Colonic mucosa (tissue), 4 donors: ENCODE data around the gene NKIRAS2. TPM values are rescaled to one million over a fixed set of nuclear protein-coding genes. Genes with fewer than 3 reads are reported as not detected.

Experiments
- DNase-seq: peaks from one replicate; pipeline ENCODE4 v3.0.0-alpha.2; 2020
- H3K27ac ChIP-seq: fragments of 200-600 bp; one replicate; pipeline ENCODE4 v1.8.0; 2021
- H3K27me3 ChIP-seq: fragments of 200-600 bp; one replicate; pipeline ENCODE4 v1.8.0; 2021
- H3K36me3 ChIP-seq: fragments of 200-600 bp; one replicate; pipeline ENCODE4 v1.8.0; 2021
- H3K4me1 ChIP-seq: fragments of 200-600 bp; one replicate; pipeline ENCODE4 v1.8.0; 2021; ENCODE audit warnings: mild to moderate bottlenecking
- H3K4me3 ChIP-seq: fragments of 200-600 bp; one replicate; pipeline ENCODE4 v1.8.0; 2021
- H3K9ac ChIP-seq, 2 donors: one replicate each; pipeline ENCODE4 v1.7.0; 2013; ENCODE audit warnings: control low read depth in 2 of 2, low read depth in 2 of 2, low read length in 2 of 2
- H3K9me3 ChIP-seq: fragments of 200-600 bp; one replicate; pipeline ENCODE4 v1.8.0; 2021
- CTCF ChIP-seq: fragments of 200-600 bp; IDR thresholded peaks from one replicate; pipeline ENCODE4 v1.8.0; 2022; ENCODE audit warnings: antibody characterized with exemption, mild to moderate bottlenecking
- intact Hi-C: fragments of 100-400 bp; cut with DNase I; formaldehyde crosslinking; loops from one replicate; pipeline ENCODE4 v1.14.1; 2022
- total RNA-seq, 2 donors: library from RNA; stranded (reverse); fragmentation: NEBNext Ultra II Directional in 1 of 2; extraction: Animal tissue kit (Norgen Biotek cat#: 25700) in 1 of 2; gene quantifications; one replicate each; pipeline ENCODE4 v1.2.1, GENCODE V29; 2021
- donor health status: healthy.
- donor health status: DM: no; HTN: no; CAD: no.
- donor health status: DM: no; HTN: no; CAD: no.

Gene NKIRAS2
- total RNA-seq, 2 donors from 2014 or later: 25.8 to 26.3 TPM

GRCh38 chr17:42039794-42040763, 20.2 kb downstream of the NKIRAS2 start:
- H3K9me3 ChIP-seq: no peaks in the 10 kb centered on the region
- no peaks in the 10 kb centered on the region for H3K4me1 ChIP-seq
- H3K36me3 ChIP-seq: no peaks in the 10 kb centered on the region
- intact Hi-C loops: no loop called here
- no peak overlapping the region for H3K9ac ChIP-seq
- no peak for DNase-seq
- no peak overlapping the region for H3K4me3 ChIP-seq
- no peak overlapping the region for H3K27ac ChIP-seq
- no peak for TF ChIP-seq CTCF
- H3K27me3 ChIP-seq: no peaks in the 10 kb centered on the region

GRCh38 chr17:42040818-42041217, 20.9 kb downstream of the NKIRAS2 start:
- Histone ChIP-seq H3K9ac (no peak overlapping the region), H3K4me3 (no peak overlapping the region), H3K36me3 (no peaks in the 10 kb centered on the region), H3K27ac (no peak overlapping the region), H3K27me3 (no peaks in the 10 kb centered on the region), H3K4me1 (no peaks in the 10 kb centered on the region), H3K9me3 (no peaks in the 10 kb centered on the region)
- intact Hi-C loops: no loop called here
- no peak for DNase-seq
- TF ChIP-seq CTCF: no peak

DNA sequence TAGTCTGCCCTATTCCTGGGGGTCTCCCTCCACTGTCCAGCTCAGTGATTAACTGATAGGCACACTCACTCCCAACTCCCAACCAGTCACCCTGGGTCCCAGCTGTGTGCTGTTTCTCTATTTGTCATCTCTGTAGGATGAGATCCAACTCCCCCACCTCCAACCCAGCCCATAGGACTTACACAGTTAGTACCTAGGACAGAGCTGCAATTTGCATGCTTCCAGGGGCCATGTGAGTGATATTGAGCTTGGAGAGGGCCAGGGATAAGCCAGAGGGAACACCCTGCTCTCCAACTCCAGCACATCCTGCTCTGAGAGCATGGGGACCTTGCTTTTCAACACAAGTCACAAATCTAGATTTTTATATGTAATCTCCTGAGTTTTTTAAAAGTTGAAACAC, 21.7 kb downstream of the NKIRAS2 start:
- Histone ChIP-seq H3K4me3 (no peak overlapping the region), H3K36me3 (no peaks in the 10 kb centered on the region)
- intact Hi-C loops: no loop called here

DNA sequence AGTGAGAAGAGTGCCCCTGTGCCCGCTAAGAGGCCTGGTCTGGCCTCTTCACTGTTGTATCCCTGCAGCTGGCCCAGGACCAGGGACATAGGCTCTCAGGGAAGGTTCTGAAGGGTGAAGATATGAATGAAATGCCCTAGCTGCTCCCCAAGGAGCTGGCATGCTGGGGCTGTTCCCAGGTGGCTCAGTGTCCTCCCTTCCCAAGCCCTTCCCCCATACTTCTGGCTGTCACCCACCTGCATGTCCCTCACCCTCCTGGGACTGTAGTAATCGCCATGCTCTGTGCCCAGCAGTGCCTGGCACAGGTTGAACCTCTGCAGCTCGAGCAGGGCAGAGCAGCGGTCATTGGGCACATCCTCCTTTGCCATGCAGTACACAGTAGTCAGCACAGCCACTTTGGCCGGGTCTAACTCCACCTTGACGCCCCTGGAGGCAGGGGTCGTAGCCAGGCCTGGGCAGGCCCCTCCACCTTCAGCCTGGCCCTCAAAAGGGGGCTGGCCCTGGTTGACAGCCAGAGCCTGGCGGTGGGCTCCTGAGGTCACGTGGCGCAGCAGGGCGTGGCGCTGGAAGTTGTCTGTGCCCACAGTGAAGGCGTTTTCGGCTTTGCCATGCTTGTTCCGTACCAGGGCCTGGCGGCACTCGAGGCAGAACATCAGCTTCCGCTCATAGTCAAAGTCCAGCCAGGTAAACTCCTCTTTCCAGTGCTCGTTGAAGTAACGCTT, 22.9 kb downstream of the NKIRAS2 start:
- Histone ChIP-seq H3K36me3 (no peaks in the 10 kb centered on the region), H3K9me3 (no peaks in the 10 kb centered on the region), H3K4me1 (no peaks in the 10 kb centered on the region), H3K27ac (no peak overlapping the region), H3K27me3 (no peaks in the 10 kb centered on the region), H3K9ac (no peak overlapping the region), H3K4me3 (no peak overlapping the region)
- DNase-seq: no peak
- no peak for TF ChIP-seq CTCF
- intact Hi-C loops: no loop called here

More for the DNA sequence above, 21.7 kb downstream of the NKIRAS2 start:
- no peak overlapping the region for H3K27ac ChIP-seq
- H3K4me1 ChIP-seq: no peaks in the 10 kb centered on the region
- no peaks in the 10 kb centered on the region for H3K27me3 ChIP-seq
- no peaks in the 10 kb centered on the region for H3K9me3 ChIP-seq
- TF ChIP-seq CTCF: no peak
- H3K9ac ChIP-seq: no peak overlapping the region
- DNase-seq: no peak

- H3K9me3 ChIP-seq: no peaks in the 10 kb centered on the region
- no peaks in the 10 kb centered on the region for H3K27me3 ChIP-seq
- H3K4me3 ChIP-seq: no peak overlapping the region
- peaks cover 3% of the 10 kb centered on the region for H3K4me1 ChIP-seq
- H3K9ac ChIP-seq: no peak overlapping the region
- no peak for DNase-seq
- no peaks in the 10 kb centered on the region for H3K36me3 ChIP-seq
- TF ChIP-seq CTCF: no peak
- intact Hi-C loops: no loop called here
- no peak overlapping the region for H3K27ac ChIP-seq
Observed at GRCh38 chr17:42045719-42046118, 25.8 kb downstream of the NKIRAS2 start.
